MM.1S (cell line): ENCODE data around the gene GASK1A.
A peak's percentile ranks its signal among the peaks of the same experiment; 100 is the strongest.

Experiments used
- DNase-seq: peaks from one replicate; pipeline ENCODE4 v3.0.0-alpha.2; 2015
- H2AFZ ChIP-seq: fragments of 300-600 bp; sonication (generic); 2 replicates; pipeline ENCODE4 v1.6.0; 2016; ENCODE audit warnings: antibody characterized with exemption, low read length
- H3F3A ChIP-seq: fragments of 300-600 bp; sonication (generic); 2 replicates; pipeline ENCODE4 v1.6.1; 2016; ENCODE audit warnings: mild to moderate bottlenecking, antibody characterized with exemption, low read length, moderate library complexity, mixed read lengths; ENCODE audit not compliant: insufficient read depth
- H3K27ac ChIP-seq: fragments of 300-600 bp; sonication (generic); 2 replicates; pipeline ENCODE4 v1.5.1; 2016; ENCODE audit warnings: mild to moderate bottlenecking, low read length
- H3K27me3 ChIP-seq: fragments of 300-600 bp; sonication (generic); replicated peaks from 2 replicates; pipeline ENCODE4 v1.6.0; 2016; ENCODE audit warnings: low read length; ENCODE audit not compliant: insufficient read depth
- H3K36me3 ChIP-seq: fragments of 300-600 bp; sonication (generic); replicated peaks from 2 replicates; pipeline ENCODE4 v1.6.1; 2016; ENCODE audit warnings: mild to moderate bottlenecking, low read length, mixed read lengths; ENCODE audit not compliant: insufficient read depth
- H3K4me1 ChIP-seq: fragments of 300-600 bp; sonication (generic); 2 replicates; pipeline ENCODE4 v1.6.1; 2016; ENCODE audit warnings: low read length, mixed read lengths
- H3K4me2 ChIP-seq: fragments of 300-600 bp; sonication (generic); 2 replicates; pipeline ENCODE4 v1.6.0; 2016; ENCODE audit warnings: low read depth, low read length
- H3K4me3 ChIP-seq: fragments of 300-600 bp; sonication (generic); 2 replicates; pipeline ENCODE4 v1.5.1; 2016; ENCODE audit warnings: low read length, mixed read lengths
- H3K79me2 ChIP-seq: fragments of 300-600 bp; sonication (generic); 2 replicates; pipeline ENCODE4 v1.6.1; 2016; ENCODE audit warnings: mixed run types, low read length, mixed read lengths
- H3K9ac ChIP-seq: fragments of 300-600 bp; sonication (generic); 2 replicates; pipeline ENCODE4 v1.6.1; 2016; ENCODE audit warnings: low read length, mixed read lengths
- H3K9me2 ChIP-seq: fragments of 300-600 bp; sonication (generic); replicated peaks from 2 replicates; pipeline ENCODE4 v1.6.1; 2016; ENCODE audit warnings: mild to moderate bottlenecking, low read length, mixed read lengths; ENCODE audit not compliant: insufficient read depth
- H3K9me3 ChIP-seq: fragments of 300-600 bp; sonication (generic); replicated peaks from 2 replicates; pipeline ENCODE4 v1.6.1; 2016; ENCODE audit warnings: mild to moderate bottlenecking, low read length, mixed read lengths; ENCODE audit not compliant: insufficient read depth
- H4K20me1 ChIP-seq: fragments of 300-600 bp; sonication (generic); 2 replicates; pipeline ENCODE4 v1.6.1; 2016; ENCODE audit warnings: mild to moderate bottlenecking, low read length, moderate library complexity, mixed read lengths; ENCODE audit not compliant: insufficient read depth
- CTCF ChIP-seq: fragments of 300-600 bp; sonication (generic); IDR thresholded peaks from 2 replicates; pipeline ENCODE4 v1.5.1; 2016; ENCODE audit warnings: antibody characterized with exemption, low read length, mixed read lengths
- EZH2 ChIP-seq: fragments of 300-600 bp; sonication (generic); optimal IDR thresholded peaks from 2 replicates; pipeline ENCODE3; 2017; ENCODE audit warnings: low read depth, mild to moderate bottlenecking, antibody characterized with exemption, low read length, mixed read lengths
- EZH2phosphoT487 ChIP-seq: fragments of 300-600 bp; sonication (generic); IDR thresholded peaks from 2 replicates; pipeline ENCODE4 v1.6.1; 2018; ENCODE audit warnings: antibody characterized with exemption, low read length

Gene GASK1A

GRCh38 chr3:43014241-43014640 lies 35.1 kb downstream of the GASK1A start:
- no peaks in the 10 kb centered on the region for H3K9me3 ChIP-seq
- H3K27me3 ChIP-seq = no peaks in the 10 kb centered on the region
- no peaks in the 10 kb centered on the region for H3K4me1 ChIP-seq
- H3K9ac ChIP-seq = no peak overlapping the region
- no peak overlapping the region for H3K27ac ChIP-seq
- DNase-seq = no peak
- no peak overlapping the region for H3K4me3 ChIP-seq
- no peak overlapping the region for H2AFZ ChIP-seq
- H3K4me2 ChIP-seq = no peak overlapping the region
- H4K20me1 ChIP-seq = no peaks in the 10 kb centered on the region
- H3K9me2 ChIP-seq = no peaks in the 10 kb centered on the region
- H3K79me2 ChIP-seq = no peaks in the 10 kb centered on the region
- TF ChIP-seq CTCF = no peak
- no peak for TF ChIP-seq EZH2
- no peak for TF ChIP-seq EZH2phosphoT487
- no peaks in the 10 kb centered on the region for H3F3A ChIP-seq
- no peaks in the 10 kb centered on the region for H3K36me3 ChIP-seq

GRCh38 chr3:43014956-43015355 lies 35.8 kb downstream of the GASK1A start:
- Histone ChIP-seq H3K9me2 (no peaks in the 10 kb centered on the region), H3K9ac (no peak overlapping the region), H3K27ac (no peak overlapping the region), H3K79me2 (no peaks in the 10 kb centered on the region), H3K4me1 (no peaks in the 10 kb centered on the region), H3K27me3 (no peaks in the 10 kb centered on the region), H3K4me3 (no peak overlapping the region), H3F3A (no peaks in the 10 kb centered on the region), H3K4me2 (no peak overlapping the region), H3K9me3 (no peaks in the 10 kb centered on the region), H2AFZ (no peak overlapping the region), H4K20me1 (no peaks in the 10 kb centered on the region), H3K36me3 (no peaks in the 10 kb centered on the region)
- DNase-seq = no peak
- TF ChIP-seq EZH2 (no peak), EZH2phosphoT487 (no peak), CTCF (no peak)

GRCh38 chr3:43015572-43015971 lies 36.5 kb downstream of the GASK1A start:
- Histone ChIP-seq H3K4me3 (no peak overlapping the region), H3K36me3 (no peaks in the 10 kb centered on the region), H3K9ac (no peak overlapping the region), H3K9me3 (no peaks in the 10 kb centered on the region), H3K9me2 (no peaks in the 10 kb centered on the region), H3K27me3 (no peaks in the 10 kb centered on the region), H2AFZ (peak overlapping the region; percentile 38; the same call in 1 of the 2 replicates), H3K4me2 (no peak overlapping the region), H3F3A (no peaks in the 10 kb centered on the region), H4K20me1 (no peaks in the 10 kb centered on the region), H3K79me2 (no peaks in the 10 kb centered on the region), H3K27ac (no peak overlapping the region), H3K4me1 (no peaks in the 10 kb centered on the region)
- DNase-seq = no peak
- TF ChIP-seq EZH2phosphoT487 = no peak
- TF ChIP-seq EZH2 = no peak
- no peak for TF ChIP-seq CTCF
